ENCODE measurements around the gene PLP2.

- TF ChIP-seq NFRKB (IDR thresholded peaks at IDR 0.05), result no peak
- TF ChIP-seq FOXM1 (IDR thresholded peaks at IDR 0.05; ENCODE audit: borderline replicate concordance), result no peak
- TF ChIP-seq BHLHE40 (IDR thresholded peaks at IDR 0.05; ENCODE audit: borderline replicate concordance), result no peak
These were observed 33.0 kb downstream of the PLP2 start for GRCh38 chrX:49204709-49205108.
